Spleen (tissue), 7 donors: ENCODE measurements around the gene CMSS1.

Source experiments
- CTCF ChIP-seq, 11 experiments: fragments of 200-600 bp in 7 of 11; fragments of 450-650 bp in 4 of 11; sonication (generic) in 4 of 11; IDR thresholded peaks in 8 of 11; conservative IDR thresholded peaks in 3 of 11; 1 replicate in 7 of 11; 2 replicates in 4 of 11; pipeline versions ENCODE4 v1.4.0 to v1.8.0; 2016 to 2021; ENCODE audit warnings: antibody characterized with exemption in 11 of 11, inconsistent platforms in 4 of 11, mild to moderate bottlenecking in 1 of 11
- POLR2A ChIP-seq, 3 donors: fragments of 450-650 bp; IDR thresholded peaks; one replicate each; pipeline ENCODE4 v1.5.1; 2017; ENCODE audit warnings: antibody characterized with exemption in 3 of 3, mild to moderate bottlenecking in 1 of 3
- donor health status: DM: no; HTN: no; CAD: no; lungs with moderate emphysema.
- donor health status: DM: no; HTN: no; CAD: no.
- donor health status: DM: no; HTN: no; CAD: no.

DNA sequence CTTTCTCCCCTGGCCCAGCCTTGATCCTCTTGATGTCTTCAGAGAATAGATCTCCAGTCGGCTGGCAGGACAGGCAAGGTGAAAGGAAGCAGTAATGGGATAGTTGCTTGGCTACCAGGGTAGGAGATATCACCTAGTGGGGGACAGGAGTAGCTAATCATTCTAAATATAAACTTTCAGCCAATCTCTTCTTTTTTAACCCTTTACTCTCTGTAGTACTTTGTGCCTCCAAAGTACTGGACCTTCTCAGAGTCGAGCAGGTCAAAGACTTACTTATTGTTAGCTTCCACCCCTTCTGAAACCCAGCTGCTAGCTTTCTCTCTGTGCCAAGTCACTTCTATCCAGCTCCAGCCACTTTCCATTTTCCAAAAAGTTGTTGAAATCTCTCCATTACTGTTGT lies 340.0 kb downstream of the CMSS1 start:
- TF ChIP-seq CTCF (IDR thresholded peaks at IDR 0.05 in 8 of 11, conservative IDR thresholded peaks at IDR 0.05 in 3 of 11), result no peak
- TF ChIP-seq POLR2A (IDR thresholded peaks at IDR 0.05), result no peak
